ENCODE data around the gene MYOD1. TPM values are rescaled to one million over a fixed set of nuclear protein-coding genes. Genes with fewer than 3 reads are reported as not detected.

The MYOD1 gene
- total and polyA plus RNA-seq, 2 of the 13 experiments (the other 11 are each of a cell fraction or from before 2014, with no cell fraction given): not detected

DNA sequence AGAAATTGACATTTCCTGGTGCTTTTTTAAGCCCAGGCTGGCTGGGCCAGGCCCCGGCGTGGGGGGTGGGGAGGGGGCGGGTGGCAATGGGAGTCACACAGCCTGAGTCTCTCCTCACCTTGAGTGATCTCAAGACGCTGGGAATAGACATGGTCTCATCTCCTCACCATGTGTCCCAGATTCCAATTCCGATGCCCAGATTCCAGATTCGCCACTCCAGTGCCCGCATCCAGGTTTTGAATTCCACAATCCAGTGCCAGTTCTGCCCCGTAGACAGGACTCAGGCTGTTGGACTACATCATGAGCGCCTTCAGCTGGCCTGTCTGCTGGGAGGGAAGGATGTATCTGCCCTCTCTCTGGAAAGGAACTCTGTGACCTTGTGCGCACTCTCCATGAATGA is 34.3 kb downstream of the MYOD1 start (continued):
- TF ChIP-seq FOSL2 (CRISPR knock-in tag; IDR thresholded peaks at IDR 0.05) (no peak), NR2C2 (CRISPR knock-in tag; IDR thresholded peaks at IDR 0.05; ENCODE audit: borderline replicate concordance) (no peak)
- TF ChIP-seq, protein P1, sequence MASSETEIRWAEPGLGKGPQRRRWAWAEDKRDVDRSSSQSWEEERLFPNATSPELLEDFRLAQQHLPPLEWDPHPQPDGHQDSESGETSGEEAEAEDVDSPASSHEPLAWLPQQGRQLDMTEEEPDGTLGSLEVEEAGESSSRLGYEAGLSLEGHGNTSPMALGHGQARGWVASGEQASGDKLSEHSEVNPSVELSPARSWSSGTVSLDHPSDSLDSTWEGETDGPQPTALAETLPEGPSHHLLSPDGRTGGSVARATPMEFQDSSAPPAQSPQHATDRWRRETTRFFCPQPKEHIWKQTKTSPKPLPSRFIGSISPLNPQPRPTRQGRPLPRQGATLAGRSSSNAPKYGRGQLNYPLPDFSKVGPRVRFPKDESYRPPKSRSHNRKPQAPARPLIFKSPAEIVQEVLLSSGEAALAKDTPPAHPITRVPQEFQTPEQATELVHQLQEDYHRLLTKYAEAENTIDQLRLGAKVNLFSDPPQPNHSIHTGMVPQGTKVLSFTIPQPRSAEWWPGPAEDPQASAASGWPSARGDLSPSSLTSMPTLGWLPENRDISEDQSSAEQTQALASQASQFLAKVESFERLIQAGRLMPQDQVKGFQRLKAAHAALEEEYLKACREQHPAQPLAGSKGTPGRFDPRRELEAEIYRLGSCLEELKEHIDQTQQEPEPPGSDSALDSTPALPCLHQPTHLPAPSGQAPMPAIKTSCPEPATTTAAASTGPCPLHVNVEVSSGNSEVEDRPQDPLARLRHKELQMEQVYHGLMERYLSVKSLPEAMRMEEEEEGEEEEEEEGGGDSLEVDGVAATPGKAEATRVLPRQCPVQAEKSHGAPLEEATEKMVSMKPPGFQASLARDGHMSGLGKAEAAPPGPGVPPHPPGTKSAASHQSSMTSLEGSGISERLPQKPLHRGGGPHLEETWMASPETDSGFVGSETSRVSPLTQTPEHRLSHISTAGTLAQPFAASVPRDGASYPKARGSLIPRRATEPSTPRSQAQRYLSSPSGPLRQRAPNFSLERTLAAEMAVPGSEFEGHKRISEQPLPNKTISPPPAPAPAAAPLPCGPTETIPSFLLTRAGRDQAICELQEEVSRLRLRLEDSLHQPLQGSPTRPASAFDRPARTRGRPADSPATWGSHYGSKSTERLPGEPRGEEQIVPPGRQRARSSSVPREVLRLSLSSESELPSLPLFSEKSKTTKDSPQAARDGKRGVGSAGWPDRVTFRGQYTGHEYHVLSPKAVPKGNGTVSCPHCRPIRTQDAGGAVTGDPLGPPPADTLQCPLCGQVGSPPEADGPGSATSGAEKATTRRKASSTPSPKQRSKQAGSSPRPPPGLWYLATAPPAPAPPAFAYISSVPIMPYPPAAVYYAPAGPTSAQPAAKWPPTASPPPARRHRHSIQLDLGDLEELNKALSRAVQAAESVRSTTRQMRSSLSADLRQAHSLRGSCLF (CRISPR knock-in tag; IDR thresholded peaks at IDR 0.05; ENCODE audit: borderline replicate concordance): no peak

DNA sequence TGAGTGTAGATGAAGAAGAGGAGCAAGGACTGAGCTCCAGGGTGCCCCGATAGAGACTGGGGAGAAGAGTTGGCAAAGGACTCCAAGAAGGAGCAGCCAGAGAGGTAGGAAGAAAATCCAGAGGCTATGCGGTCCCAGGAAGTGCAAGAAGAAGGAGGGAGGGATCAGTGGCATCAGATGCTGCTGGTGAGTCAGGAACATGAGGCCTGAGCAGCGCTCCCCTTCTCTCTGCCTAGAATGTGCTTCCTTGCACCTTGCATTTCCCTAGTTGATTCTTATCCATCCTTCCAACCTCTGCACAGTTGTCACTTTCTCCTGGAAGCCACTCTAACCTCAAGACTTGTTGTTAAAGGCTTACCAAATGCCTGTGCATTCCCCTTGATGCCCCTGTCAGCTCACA is 36.5 kb downstream of the MYOD1 start:
- in situ Hi-C loops (cut with HindIII; ENCODE audit: extremely low pct_ligation_motif_present, low pct_unique_long_range_greater_than_20kb): no loop called here
- no TSS peak for BruUV-seq (replicated peaks)
- CTCF ChIA-PET (ENCODE audit: low intra/inter-chr PET ratio, low total read pairs): no interaction called here
- TF ChIP-seq ZFX (CRISPR knock-in tag; IDR thresholded peaks at IDR 0.05; ENCODE audit: low read depth): no peak
- no peak for TF ChIP-seq NFKB2 (CRISPR knock-in tag; IDR thresholded peaks at IDR 0.05; ENCODE audit: borderline replicate concordance)
- no peak for TF ChIP-seq ZNF260 (CRISPR knock-in tag; IDR thresholded peaks at IDR 0.05; ENCODE audit: borderline replicate concordance, low read depth)
- no peak for TF ChIP-seq ZNF136 (CRISPR knock-in tag; IDR thresholded peaks at IDR 0.05; ENCODE audit: low read depth)
- TF ChIP-seq, protein P2, sequence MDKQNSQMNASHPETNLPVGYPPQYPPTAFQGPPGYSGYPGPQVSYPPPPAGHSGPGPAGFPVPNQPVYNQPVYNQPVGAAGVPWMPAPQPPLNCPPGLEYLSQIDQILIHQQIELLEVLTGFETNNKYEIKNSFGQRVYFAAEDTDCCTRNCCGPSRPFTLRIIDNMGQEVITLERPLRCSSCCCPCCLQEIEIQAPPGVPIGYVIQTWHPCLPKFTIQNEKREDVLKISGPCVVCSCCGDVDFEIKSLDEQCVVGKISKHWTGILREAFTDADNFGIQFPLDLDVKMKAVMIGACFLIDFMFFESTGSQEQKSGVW (CRISPR knock-in tag; IDR thresholded peaks at IDR 0.05; ENCODE audit: borderline replicate concordance): no peak
- TF ChIP-seq ZNF577 (CRISPR knock-in tag; IDR thresholded peaks at IDR 0.05; ENCODE audit: borderline replicate concordance, low read depth): no peak
- TF ChIP-seq, protein P3, sequence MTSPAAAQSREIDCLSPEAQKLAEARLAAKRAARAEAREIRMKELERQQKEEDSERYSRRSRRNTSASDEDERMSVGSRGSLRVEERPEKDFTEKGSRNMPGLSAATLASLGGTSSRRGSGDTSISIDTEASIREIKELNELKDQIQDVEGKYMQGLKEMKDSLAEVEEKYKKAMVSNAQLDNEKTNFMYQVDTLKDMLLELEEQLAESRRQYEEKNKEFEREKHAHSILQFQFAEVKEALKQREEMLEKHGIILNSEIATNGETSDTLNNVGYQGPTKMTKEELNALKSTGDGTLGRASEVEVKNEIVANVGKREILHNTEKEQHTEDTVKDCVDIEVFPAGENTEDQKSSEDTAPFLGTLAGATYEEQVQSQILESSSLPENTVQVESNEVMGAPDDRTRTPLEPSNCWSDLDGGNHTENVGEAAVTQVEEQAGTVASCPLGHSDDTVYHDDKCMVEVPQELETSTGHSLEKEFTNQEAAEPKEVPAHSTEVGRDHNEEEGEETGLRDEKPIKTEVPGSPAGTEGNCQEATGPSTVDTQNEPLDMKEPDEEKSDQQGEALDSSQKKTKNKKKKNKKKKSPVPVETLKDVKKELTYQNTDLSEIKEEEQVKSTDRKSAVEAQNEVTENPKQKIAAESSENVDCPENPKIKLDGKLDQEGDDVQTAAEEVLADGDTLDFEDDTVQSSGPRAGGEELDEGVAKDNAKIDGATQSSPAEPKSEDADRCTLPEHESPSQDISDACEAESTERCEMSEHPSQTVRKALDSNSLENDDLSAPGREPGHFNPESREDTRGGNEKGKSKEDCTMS (CRISPR knock-in tag; conservative IDR thresholded peaks at IDR 0.05): no peak
- TF ChIP-seq, protein P4, sequence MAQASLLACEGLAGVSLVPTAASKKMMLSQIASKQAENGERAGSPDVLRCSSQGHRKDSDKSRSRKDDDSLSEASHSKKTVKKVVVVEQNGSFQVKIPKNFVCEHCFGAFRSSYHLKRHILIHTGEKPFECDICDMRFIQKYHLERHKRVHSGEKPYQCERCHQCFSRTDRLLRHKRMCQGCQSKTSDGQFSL (CRISPR knock-in tag; IDR thresholded peaks at IDR 0.05): no peak
- no peak for TF ChIP-seq NR1H2 (CRISPR knock-in tag; IDR thresholded peaks at IDR 0.05; ENCODE audit: borderline replicate concordance, low read depth)
- TF ChIP-seq, protein P5, sequence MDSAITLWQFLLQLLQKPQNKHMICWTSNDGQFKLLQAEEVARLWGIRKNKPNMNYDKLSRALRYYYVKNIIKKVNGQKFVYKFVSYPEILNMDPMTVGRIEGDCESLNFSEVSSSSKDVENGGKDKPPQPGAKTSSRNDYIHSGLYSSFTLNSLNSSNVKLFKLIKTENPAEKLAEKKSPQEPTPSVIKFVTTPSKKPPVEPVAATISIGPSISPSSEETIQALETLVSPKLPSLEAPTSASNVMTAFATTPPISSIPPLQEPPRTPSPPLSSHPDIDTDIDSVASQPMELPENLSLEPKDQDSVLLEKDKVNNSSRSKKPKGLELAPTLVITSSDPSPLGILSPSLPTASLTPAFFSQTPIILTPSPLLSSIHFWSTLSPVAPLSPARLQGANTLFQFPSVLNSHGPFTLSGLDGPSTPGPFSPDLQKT (CRISPR knock-in tag; IDR thresholded peaks at IDR 0.05; ENCODE audit: borderline replicate concordance): no peak

More for the DNA sequence above, 36.5 kb downstream of the MYOD1 start:
- 68% methylated on average over 3 of the region's 3 CpGs for WGBS (ENCODE audit: low lambda C conversion rate)
- no peak overlapping the region for H3K4me2 ChIP-seq (ENCODE audit: low read depth, low read length)
- no peaks in the 10 kb centered on the region for H3K36me3 ChIP-seq (replicated peaks in 1 of 2; ENCODE audit: control insufficient read depth in 1 of 2, insufficient read depth in 2 of 2, low read length in 2 of 2)
- no peak overlapping the region for H3K4me3 ChIP-seq (replicated peaks in 1 of 3; ENCODE audit: insufficient read depth in 1 of 3, low read depth in 2 of 3, low read length in 3 of 3)
- no peaks in the 10 kb centered on the region for H3K79me2 ChIP-seq (ENCODE audit: insufficient read depth, low read length)
- no peaks in the 10 kb centered on the region for H4K20me1 ChIP-seq (ENCODE audit: insufficient read depth, low read length)
- POLR2A ChIA-PET: no interaction called here
- no peaks in the 10 kb centered on the region for H3K9me3 ChIP-seq (ENCODE audit: low read length)
- no peak overlapping the region for H3K9ac ChIP-seq (ENCODE audit: insufficient read depth, low read depth, low read length)
- peaks cover 3 to 12% of the 10 kb centered on the region in 2 experiments; a peak in 2 of 5 replicates for H3K27me3 ChIP-seq (ENCODE audit: control insufficient read depth in 1 of 2, insufficient read depth in 2 of 2, low read length in 2 of 2)
- peaks cover 27% of the 10 kb centered on the region for H3K4me1 ChIP-seq (ENCODE audit: insufficient read depth, low read length)
- DNase-seq (ENCODE audit: low spot score): no peak
- no peak overlapping the region for H3K27ac ChIP-seq (ENCODE audit: extremely low read length, insufficient read depth, low read length)
- intact Hi-C loops (cut with micrococcal nuclease; ENCODE audit: unreplicated experiment): no loop called here
- H2AFZ ChIP-seq (ENCODE audit: low read length): no peak overlapping the region
- ATAC-seq: no peak
- no peak for FAIRE-seq
